MM.1S (cell line): ENCODE measurements around the gene AHNAK.

Experiments used
- DNase-seq: peaks from one replicate; pipeline ENCODE4 v3.0.0-alpha.2; 2015
- H2AFZ ChIP-seq: fragments of 300-600 bp; sonication (generic); 2 replicates; pipeline ENCODE4 v1.6.0; 2016; ENCODE audit warnings: antibody characterized with exemption, low read length
- H3F3A ChIP-seq: fragments of 300-600 bp; sonication (generic); 2 replicates; pipeline ENCODE4 v1.6.1; 2016; ENCODE audit warnings: mild to moderate bottlenecking, antibody characterized with exemption, low read length, moderate library complexity, mixed read lengths; ENCODE audit not compliant: insufficient read depth
- H3K27ac ChIP-seq: fragments of 300-600 bp; sonication (generic); 2 replicates; pipeline ENCODE4 v1.5.1; 2016; ENCODE audit warnings: mild to moderate bottlenecking, low read length
- H3K27me3 ChIP-seq: fragments of 300-600 bp; sonication (generic); replicated peaks from 2 replicates; pipeline ENCODE4 v1.6.0; 2016; ENCODE audit warnings: low read length; ENCODE audit not compliant: insufficient read depth
- H3K36me3 ChIP-seq: fragments of 300-600 bp; sonication (generic); replicated peaks from 2 replicates; pipeline ENCODE4 v1.6.1; 2016; ENCODE audit warnings: mild to moderate bottlenecking, low read length, mixed read lengths; ENCODE audit not compliant: insufficient read depth
- H3K4me1 ChIP-seq: fragments of 300-600 bp; sonication (generic); 2 replicates; pipeline ENCODE4 v1.6.1; 2016; ENCODE audit warnings: low read length, mixed read lengths
- H3K4me2 ChIP-seq: fragments of 300-600 bp; sonication (generic); 2 replicates; pipeline ENCODE4 v1.6.0; 2016; ENCODE audit warnings: low read depth, low read length
- H3K4me3 ChIP-seq: fragments of 300-600 bp; sonication (generic); 2 replicates; pipeline ENCODE4 v1.5.1; 2016; ENCODE audit warnings: low read length, mixed read lengths
- H3K79me2 ChIP-seq: fragments of 300-600 bp; sonication (generic); 2 replicates; pipeline ENCODE4 v1.6.1; 2016; ENCODE audit warnings: mixed run types, low read length, mixed read lengths
- H3K9ac ChIP-seq: fragments of 300-600 bp; sonication (generic); 2 replicates; pipeline ENCODE4 v1.6.1; 2016; ENCODE audit warnings: low read length, mixed read lengths
- H3K9me2 ChIP-seq: fragments of 300-600 bp; sonication (generic); replicated peaks from 2 replicates; pipeline ENCODE4 v1.6.1; 2016; ENCODE audit warnings: mild to moderate bottlenecking, low read length, mixed read lengths; ENCODE audit not compliant: insufficient read depth
- H3K9me3 ChIP-seq: fragments of 300-600 bp; sonication (generic); replicated peaks from 2 replicates; pipeline ENCODE4 v1.6.1; 2016; ENCODE audit warnings: mild to moderate bottlenecking, low read length, mixed read lengths; ENCODE audit not compliant: insufficient read depth
- H4K20me1 ChIP-seq: fragments of 300-600 bp; sonication (generic); 2 replicates; pipeline ENCODE4 v1.6.1; 2016; ENCODE audit warnings: mild to moderate bottlenecking, low read length, moderate library complexity, mixed read lengths; ENCODE audit not compliant: insufficient read depth
- CTCF ChIP-seq: fragments of 300-600 bp; sonication (generic); IDR thresholded peaks from 2 replicates; pipeline ENCODE4 v1.5.1; 2016; ENCODE audit warnings: antibody characterized with exemption, low read length, mixed read lengths
- EZH2 ChIP-seq: fragments of 300-600 bp; sonication (generic); optimal IDR thresholded peaks from 2 replicates; pipeline ENCODE3; 2017; ENCODE audit warnings: low read depth, mild to moderate bottlenecking, antibody characterized with exemption, low read length, mixed read lengths
- EZH2phosphoT487 ChIP-seq: fragments of 300-600 bp; sonication (generic); IDR thresholded peaks from 2 replicates; pipeline ENCODE4 v1.6.1; 2018; ENCODE audit warnings: antibody characterized with exemption, low read length

Gene AHNAK

GRCh38 chr11:62491571-62492329, 54.9 kb downstream of the AHNAK start:
- no peaks in the 10 kb centered on the region for H3K79me2 ChIP-seq
- H3K9ac ChIP-seq: no peak overlapping the region
- no peak overlapping the region for H3K4me3 ChIP-seq
- no peaks in the 10 kb centered on the region for H3K36me3 ChIP-seq
- no peak overlapping the region for H3K4me2 ChIP-seq
- no peaks in the 10 kb centered on the region for H4K20me1 ChIP-seq
- H3K9me2 ChIP-seq: no peaks in the 10 kb centered on the region
- H3K27ac ChIP-seq: no peak overlapping the region
- no peaks in the 10 kb centered on the region for H3K9me3 ChIP-seq
- no peaks in the 10 kb centered on the region for H3K27me3 ChIP-seq
- TF ChIP-seq CTCF (no peak), EZH2 (no peak)
- no peaks in the 10 kb centered on the region for H3K4me1 ChIP-seq
- no peak for DNase-seq
- no peaks in the 10 kb centered on the region for H3F3A ChIP-seq
- no peak overlapping the region for H2AFZ ChIP-seq

- H3K9ac ChIP-seq: no peak overlapping the region
- DNase-seq: no peak
- no peak overlapping the region for H3K4me2 ChIP-seq
- H3K9me2 ChIP-seq: no peaks in the 10 kb centered on the region
- no peak overlapping the region for H3K4me3 ChIP-seq
- no peaks in the 10 kb centered on the region for H3F3A ChIP-seq
- H3K9me3 ChIP-seq: no peaks in the 10 kb centered on the region
- H2AFZ ChIP-seq: no peak overlapping the region
- no peaks in the 10 kb centered on the region for H4K20me1 ChIP-seq
- H3K27me3 ChIP-seq: no peaks in the 10 kb centered on the region
- no peaks in the 10 kb centered on the region for H3K4me1 ChIP-seq
- no peaks in the 10 kb centered on the region for H3K36me3 ChIP-seq
- no peak overlapping the region for H3K27ac ChIP-seq
- TF ChIP-seq EZH2: no peak
- TF ChIP-seq CTCF: no peak
- no peak for TF ChIP-seq EZH2phosphoT487
- H3K79me2 ChIP-seq: no peaks in the 10 kb centered on the region
Measured at GRCh38 chr11:62489204-62489603, 57.4 kb downstream of the AHNAK start.

- Histone ChIP-seq H4K20me1 (no peaks in the 10 kb centered on the region), H3K9ac (no peak overlapping the region), H3K36me3 (no peaks in the 10 kb centered on the region), H3K27me3 (no peaks in the 10 kb centered on the region), H3K79me2 (no peaks in the 10 kb centered on the region), H3K27ac (no peak overlapping the region), H2AFZ (no peak overlapping the region), H3K4me3 (no peak overlapping the region), H3K9me2 (no peaks in the 10 kb centered on the region), H3K4me1 (no peaks in the 10 kb centered on the region), H3F3A (no peaks in the 10 kb centered on the region), H3K9me3 (no peaks in the 10 kb centered on the region), H3K4me2 (no peak overlapping the region)
- TF ChIP-seq CTCF (no peak), EZH2phosphoT487 (no peak), EZH2 (no peak)
- DNase-seq: no peak
Measured at GRCh38 chr11:62487738-62488551, 58.7 kb downstream of the AHNAK start.
